Spleen (tissue), 11 donors: ENCODE results near the gene TRIM22. TPM values are rescaled to one million over a fixed set of nuclear protein-coding genes. Genes with fewer than 3 reads are reported as not detected.

Experiments used
- DNase-seq: peaks from one replicate; pipeline ENCODE4 v3.0.0-alpha.2; 2020
- H3K27ac ChIP-seq, 8 donors: fragments of 200-600 bp; sonication (generic) in 7 of 8; 1 replicate in 4 of 8; 2 replicates in 4 of 8; pipeline versions ENCODE4 v1.5.0 to v1.8.0; 2016 to 2021; ENCODE audit warnings: inconsistent platforms in 4 of 8, mild to moderate bottlenecking in 4 of 8, moderate library complexity in 1 of 8
- H3K27me3 ChIP-seq, 7 donors: fragments of 200-600 bp; sonication (generic) in 6 of 7; replicated peaks in 1 of 7; 1 replicate in 4 of 7; 2 replicates in 3 of 7; pipeline versions ENCODE4 v1.5.0 to v1.8.0; 2016 to 2021; ENCODE audit warnings: inconsistent platforms in 3 of 7, mild to moderate bottlenecking in 1 of 7
- H3K36me3 ChIP-seq, 6 donors: fragments of 200-600 bp; sonication (generic) in 5 of 6; 1 replicate in 4 of 6; 2 replicates in 2 of 6; pipeline versions ENCODE4 v1.5.0 to v1.8.0; 2016 to 2021; ENCODE audit warnings: inconsistent platforms in 2 of 6
- H3K4me1 ChIP-seq, 6 donors: fragments of 200-600 bp; sonication (generic) in 5 of 6; 1 replicate in 3 of 6; 2 replicates in 3 of 6; pipeline versions ENCODE4 v1.5.0 to v1.8.0; 2016 to 2021; ENCODE audit warnings: inconsistent platforms in 3 of 6
- H3K4me3 ChIP-seq, 8 donors: fragments of 200-600 bp; sonication (generic) in 7 of 8; 1 replicate in 4 of 8; 2 replicates in 4 of 8; pipeline versions ENCODE4 v1.5.0 to v1.8.0; 2016 to 2021; ENCODE audit warnings: inconsistent platforms in 4 of 8, mild to moderate bottlenecking in 4 of 8, moderate library complexity in 2 of 8
- H3K9me3 ChIP-seq, 8 donors: fragments of 200-600 bp; sonication (generic) in 7 of 8; 1 replicate in 4 of 8; 2 replicates in 4 of 8; pipeline versions ENCODE4 v1.5.0 to v1.8.0; 2016 to 2021; ENCODE audit warnings: inconsistent platforms in 4 of 8
- POLR2A ChIP-seq, 3 donors: fragments of 450-650 bp; IDR thresholded peaks; one replicate each; pipeline ENCODE4 v1.5.1; 2017; ENCODE audit warnings: antibody characterized with exemption in 3 of 3, mild to moderate bottlenecking in 1 of 3
- POLR2AphosphoS5 ChIP-seq, 3 donors: sonication (generic); formaldehyde crosslinking; IDR thresholded peaks; one replicate each; pipeline ENCODE4 v1.5.1; 2017; ENCODE audit warnings: antibody characterized with exemption in 3 of 3
- WGBS, 5 donors: extraction: QIAGEN DNeasy Blood & Tissue Kit in 3 of 5; methylation state at CpG; one replicate each; pipeline versions ENCODE4 v1.1.5 to v1.1.7; 2013 to 2018; 5-methylcytosine and 5-hydroxymethylcytosine counted together
- intact Hi-C: fragments of 100-400 bp; cut with DNase I; formaldehyde crosslinking; loops from one replicate; pipeline ENCODE4 v1.15.0; 2023; ENCODE audit warnings: low total_unique reads
- polyA plus RNA-seq, 3 donors: library from polyadenylated mRNA; stranded (reverse); fragments of 200-250 nt; gene quantifications; one replicate each; pipeline ENCODE4 v1.2.1, GENCODE V29; 2013
- total RNA-seq, 7 donors: library from RNA; depleted of rRNA in 3 of 7; stranded (reverse); fragments of >200 nt in 3 of 7; fragmentation: NEBNext Ultra II Directional in 4 of 7; extraction: Animal tissue kit (Norgen Biotek cat#: 25700) in 4 of 7; gene quantifications; one replicate each; pipeline versions ENCODE4 v1.1.0 to v1.2.1, GENCODE V29; 2016 to 2021
- TF ChIP-seq, protein P1 (sequence below), 11 experiments: fragments of 200-600 bp in 7 of 11; fragments of 450-650 bp in 4 of 11; sonication (generic) in 4 of 11; IDR thresholded peaks in 8 of 11; conservative IDR thresholded peaks in 3 of 11; 1 replicate in 7 of 11; 2 replicates in 4 of 11; pipeline versions ENCODE4 v1.4.0 to v1.8.0; 2016 to 2021; ENCODE audit warnings: antibody characterized with exemption in 11 of 11, inconsistent platforms in 4 of 11, mild to moderate bottlenecking in 1 of 11
- donor health status: healthy with polysubstance abuse.
- donor health status: DM: no; HTN: no; CAD: no; lungs with moderate emphysema.
- donor health status: DM: no; HTN: no; CAD: no.
- donor health status: Bipolar disorder and iron deficiency.
- donor health status: healthy.
- donor health status: DM: no; HTN: no; CAD: no.
- donor health status: DM: yes; HTN: yes; CAD: no.

The TRIM22 gene
- total and polyA plus RNA-seq, 10 donors, result 152 to 336 (median 253) TPM

DNA sequence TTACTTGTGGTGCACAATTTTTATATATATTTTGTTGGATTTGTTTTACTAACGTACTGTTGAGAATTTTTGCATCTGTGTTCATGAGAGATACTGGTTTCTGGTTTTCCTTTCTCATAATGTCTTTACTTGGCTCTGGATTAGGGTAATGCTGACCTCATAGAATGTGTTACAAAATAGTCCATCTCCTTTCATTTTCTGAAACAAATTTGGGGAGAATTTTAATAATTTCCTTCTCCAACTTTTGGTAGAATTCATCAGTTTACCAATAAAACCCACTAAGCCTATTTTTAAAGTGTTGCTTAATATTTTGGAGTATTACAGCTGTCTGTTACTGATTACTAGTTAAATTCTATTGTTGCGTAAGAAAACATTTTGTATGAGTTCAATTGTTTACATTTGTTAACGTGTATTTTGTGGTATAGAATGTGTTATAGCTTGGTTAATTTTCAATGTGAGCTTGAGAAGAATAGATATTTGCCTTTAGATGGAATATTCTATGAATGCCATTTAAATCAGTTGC, 11.5 kb downstream of the TRIM22 start:
- Histone ChIP-seq H3K4me1 (peaks cover 15 to 90% (median 39%) of the 10 kb centered on the region in 6 donors), H3K4me3 (peak overlapping the region in 2 of 8 donors; percentile 18 to 53), H3K36me3 (peaks cover 20 to 97% (median 73%) of the 10 kb centered on the region in 6 donors), H3K27ac (peak overlapping the region in 4 of 8 donors; percentile 51 to 79 (median 74)), H3K27me3 (no peaks in the 10 kb centered on the region), H3K9me3 (no peaks in the 10 kb centered on the region)
- TF ChIP-seq, protein P1, sequence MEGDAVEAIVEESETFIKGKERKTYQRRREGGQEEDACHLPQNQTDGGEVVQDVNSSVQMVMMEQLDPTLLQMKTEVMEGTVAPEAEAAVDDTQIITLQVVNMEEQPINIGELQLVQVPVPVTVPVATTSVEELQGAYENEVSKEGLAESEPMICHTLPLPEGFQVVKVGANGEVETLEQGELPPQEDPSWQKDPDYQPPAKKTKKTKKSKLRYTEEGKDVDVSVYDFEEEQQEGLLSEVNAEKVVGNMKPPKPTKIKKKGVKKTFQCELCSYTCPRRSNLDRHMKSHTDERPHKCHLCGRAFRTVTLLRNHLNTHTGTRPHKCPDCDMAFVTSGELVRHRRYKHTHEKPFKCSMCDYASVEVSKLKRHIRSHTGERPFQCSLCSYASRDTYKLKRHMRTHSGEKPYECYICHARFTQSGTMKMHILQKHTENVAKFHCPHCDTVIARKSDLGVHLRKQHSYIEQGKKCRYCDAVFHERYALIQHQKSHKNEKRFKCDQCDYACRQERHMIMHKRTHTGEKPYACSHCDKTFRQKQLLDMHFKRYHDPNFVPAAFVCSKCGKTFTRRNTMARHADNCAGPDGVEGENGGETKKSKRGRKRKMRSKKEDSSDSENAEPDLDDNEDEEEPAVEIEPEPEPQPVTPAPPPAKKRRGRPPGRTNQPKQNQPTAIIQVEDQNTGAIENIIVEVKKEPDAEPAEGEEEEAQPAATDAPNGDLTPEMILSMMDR (IDR thresholded peaks at IDR 0.05 in 8 of 11, conservative IDR thresholded peaks at IDR 0.05 in 3 of 11), result no peak
- TF ChIP-seq POLR2A (IDR thresholded peaks at IDR 0.05), result no peak
- no peak for TF ChIP-seq POLR2AphosphoS5 (IDR thresholded peaks at IDR 0.05)
- WGBS, 5 donors, result 39 to 65% (median 59%) methylated on average over 3 of the region's 3 CpGs
- DNase-seq, result no peak
- intact Hi-C loops, result no loop called here

DNA sequence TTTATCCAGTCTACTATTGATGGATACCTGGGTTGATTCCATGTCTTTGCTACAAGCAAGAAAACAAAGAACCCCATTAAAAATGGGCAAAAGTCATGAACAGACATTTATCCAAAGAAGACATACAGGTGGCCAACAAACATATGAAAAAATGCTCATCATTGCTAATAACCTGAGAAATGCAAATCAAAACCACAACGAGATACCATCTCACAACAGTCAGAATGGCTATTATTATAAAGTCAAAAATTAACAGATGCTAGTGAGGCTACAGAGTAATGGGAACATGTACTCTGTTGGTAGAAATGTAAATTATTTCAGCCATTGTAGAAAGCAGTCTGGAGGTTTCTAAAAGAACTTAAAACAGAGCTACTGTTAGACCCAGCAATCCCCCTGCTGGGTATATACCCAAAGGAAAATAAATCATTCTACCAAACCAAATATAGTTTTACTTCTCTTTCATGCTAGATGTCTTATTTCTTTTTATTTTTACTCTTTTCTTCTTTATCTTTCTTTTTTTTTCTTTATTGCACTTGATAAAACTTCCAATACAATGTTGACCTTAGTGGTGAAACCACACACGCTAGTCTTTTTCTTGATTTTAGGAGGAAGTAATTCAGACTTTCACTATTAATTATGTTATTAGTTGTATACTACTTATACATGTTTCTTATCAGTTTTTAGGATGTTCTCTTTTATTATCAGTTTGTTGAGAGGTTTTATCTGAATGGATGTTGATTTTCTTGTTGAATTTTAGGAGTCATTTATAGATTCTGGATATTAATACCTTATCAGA, 14.3 kb downstream of the TRIM22 start:
- Histone ChIP-seq H3K27ac (peak overlapping the region in 2 of 8 donors; percentile 7 to 19), H3K4me3 (no peak overlapping the region), H3K27me3 (no peaks in the 10 kb centered on the region), H3K4me1 (peaks cover 15 to 62% (median 33%) of the 10 kb centered on the region in 6 donors), H3K9me3 (no peaks in the 10 kb centered on the region), H3K36me3 (peaks cover 8 to 97% (median 74%) of the 10 kb centered on the region in 6 donors)
- DNase-seq, result no peak
- 62 to 76% (median 64%) methylated on average over 2 of the region's 2 CpGs for WGBS, 5 donors
- TF ChIP-seq POLR2AphosphoS5 (IDR thresholded peaks at IDR 0.05) (no peak), POLR2A (IDR thresholded peaks at IDR 0.05) (no peak)
- TF ChIP-seq, protein P1 (IDR thresholded peaks at IDR 0.05 in 8 of 11, conservative IDR thresholded peaks at IDR 0.05 in 3 of 11), result no peak
- intact Hi-C loops, result no loop called here

- intact Hi-C loops, result no loop called here
- Histone ChIP-seq H3K4me3 (no peak overlapping the region), H3K27me3 (no peaks in the 10 kb centered on the region), H3K27ac (no peak overlapping the region), H3K4me1 (peaks cover 13 to 47% (median 22%) of the 10 kb centered on the region in 6 donors), H3K36me3 (peaks cover 7 to 97% (median 83%) of the 10 kb centered on the region in 6 donors), H3K9me3 (no peaks in the 10 kb centered on the region)
- no peak for DNase-seq
- 85 to 97% (median 93%) methylated on average over 4 of the region's 4 CpGs for WGBS, 5 donors
- no peak for TF ChIP-seq POLR2A (IDR thresholded peaks at IDR 0.05)
Measured at GRCh38 chr11:5705688-5706087, 16.1 kb downstream of the TRIM22 start.

DNA sequence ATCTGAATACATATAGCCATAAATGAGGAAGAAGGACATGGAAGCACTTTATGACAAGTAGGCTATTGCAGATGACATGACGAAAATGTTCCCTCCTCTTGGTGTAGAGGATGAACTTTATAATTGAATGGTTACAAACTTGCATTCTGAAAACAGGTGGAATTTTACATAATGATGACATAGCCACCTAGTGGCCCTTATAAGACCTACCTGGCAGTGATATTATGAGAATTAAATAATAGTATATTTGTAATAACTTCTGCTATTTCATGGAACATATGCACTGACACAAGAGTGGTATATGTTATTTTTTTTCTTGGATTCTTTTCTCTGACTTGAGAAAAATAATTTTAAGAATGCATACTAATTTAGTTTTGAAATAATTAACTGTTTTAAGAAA, 22.9 kb downstream of the TRIM22 start:
- no peak for DNase-seq
- no peak overlapping the region for H3K4me3 ChIP-seq
- H3K27me3 ChIP-seq, result no peaks in the 10 kb centered on the region
- peaks cover 0 to 9% (median 5%) of the 10 kb centered on the region in 8 donors for H3K9me3 ChIP-seq
- TF ChIP-seq POLR2AphosphoS5 (IDR thresholded peaks at IDR 0.05) (no peak), POLR2A (IDR thresholded peaks at IDR 0.05) (no peak)
- TF ChIP-seq, protein P1 (IDR thresholded peaks at IDR 0.05 in 8 of 11, conservative IDR thresholded peaks at IDR 0.05 in 3 of 11), result peak in 9 of 11 experiments; percentile 23 to 55 (median 45)
- peaks cover 0 to 49% (median 27%) of the 10 kb centered on the region in 6 donors for H3K36me3 ChIP-seq
- 46 to 67% (median 63%) methylated on average over 1 of the region's 1 CpG for WGBS, 5 donors
- no peak overlapping the region for H3K27ac ChIP-seq
- H3K4me1 ChIP-seq, result no peaks in the 10 kb centered on the region
- intact Hi-C loops, result no loop called here
